GM23338 (cell line): ENCODE results near the gene GPD2. TPM values are rescaled to one million over a fixed set of nuclear protein-coding genes. Genes with fewer than 3 reads are reported as not detected.

Source experiments
- CTCF ChIP-seq, 2 experiments: fragments of 200-600 bp in 1 of 2; sonication (generic) in 1 of 2; conservative IDR thresholded peaks; 2 replicates each; pipeline versions ENCODE4 v1.5.1 to v1.6.1; 2016 to 2017; ENCODE audit warnings: antibody characterized with exemption in 2 of 2, low read depth in 2 of 2, mild to moderate bottlenecking in 2 of 2, moderate library complexity in 1 of 2
- EZH2 ChIP-seq: fragments of 200-600 bp; sonication (generic); IDR thresholded peaks from one replicate; pipeline ENCODE4 v1.8.0; 2017; ENCODE audit warnings: antibody characterized with exemption, mild to moderate bottlenecking, low read depth; ENCODE audit not compliant: unreplicated experiment
- JUNB ChIP-seq: IDR thresholded peaks from one replicate; pipeline ENCODE4 v1.6.1; 2016; ENCODE audit warnings: antibody characterized with exemption; ENCODE audit not compliant: unreplicated experiment
- NANOG ChIP-seq: IDR thresholded peaks from 2 replicates; pipeline ENCODE4 v1.6.1; 2016; ENCODE audit warnings: antibody characterized with exemption, borderline replicate concordance
- REST ChIP-seq: IDR thresholded peaks from one replicate; pipeline ENCODE4 v1.6.1; 2018; ENCODE audit warnings: antibody characterized with exemption; ENCODE audit not compliant: unreplicated experiment
- ZNF462 ChIP-seq: fragments of 250-450 bp; sonication (Bioruptor Pico); IDR thresholded peaks from 2 replicates; pipeline ENCODE4 v1.5.0; 2020; ENCODE audit warnings: mild to moderate bottlenecking, moderate library complexity
- polyA plus RNA-seq: library from polyadenylated mRNA; unstranded; fragments of >200 nt; fragmentation: Nextera tagmentation; extraction: Ambion mirVana; gene quantifications from 2 replicates; pipeline ENCODE4 v1.2.1, GENCODE V29; 2016
- total RNA-seq: library from RNA; depleted of rRNA; stranded (reverse); fragments of >200 nt; shearing (Covaris generic); gene quantifications from 2 replicates; pipeline ENCODE4 v1.2.3, GENCODE V29; 2014

The GPD2 gene
- total and polyA plus RNA-seq, 2 experiments from 2014 or later: 9.4 to 67.4 TPM

GRCh38 chr2:156394033-156394741 is 42.0 kb upstream of the GPD2 start (continued):
- no peak for TF ChIP-seq ZNF462 (CRISPR knock-in tag)
- no peak for TF ChIP-seq CTCF (conservative IDR thresholded peaks at IDR 0.05; ENCODE audit: low read depth in 2 of 2)
- TF ChIP-seq EZH2: no peak
- no peak for TF ChIP-seq JUNB
- TF ChIP-seq REST: no peak
- TF ChIP-seq NANOG: no peak
